PFSK-1 (cell line): ENCODE data around the gene PTPN4.

Experiments used
- POLR2AphosphoS5 ChIP-seq: IDR thresholded peaks from 2 replicates; pipeline ENCODE4 v1.6.1; 2012; ENCODE audit warnings: low read depth, mild to moderate bottlenecking, control low read depth, low read length, moderate library complexity
- REST ChIP-seq, 2 experiments: IDR thresholded peaks; 2 replicates each; pipeline versions ENCODE4 v1.6.1 to v1.8.0; 2011 to 2012; ENCODE audit warnings: low read depth in 2 of 2, low read length in 2 of 2, control low read depth in 1 of 2, inconsistent platforms in 1 of 2, mild to moderate bottlenecking in 1 of 2, moderate library complexity in 1 of 2; ENCODE audit not compliant: insufficient read depth in 1 of 2

GRCh38 chr2:119745566-119745965, 14.2 kb upstream of the PTPN4 start:
- TF ChIP-seq POLR2AphosphoS5 (no peak), REST (IDR thresholded peaks at IDR 0.05; ENCODE audit: insufficient read depth in 1 of 2, low read depth in 2 of 2, low read length in 2 of 2) (no peak)
